ENCODE data around the gene PACS1.

- TF ChIP-seq POLR2AphosphoS5 (IDR thresholded peaks at IDR 0.05) (no peak), CTCF (IDR thresholded peaks at IDR 0.05) (no peak), POLR2A (IDR thresholded peaks at IDR 0.05) (no peak)
Observed at GRCh38 chr11:66227700-66228099, 157.6 kb downstream of the PACS1 start.

Data from breast epithelium (tissue), 3 donors.